Neuron (in vitro differentiated cells): ENCODE measurements around the gene ATP4B.

Experiments used
- H2AFZ ChIP-seq: one replicate; pipeline ENCODE4 v1.6.1; 2013; ENCODE audit warnings: low read depth, mild to moderate bottlenecking, inconsistent platforms, low read length, moderate library complexity
- H3K27me3 ChIP-seq: one replicate; pipeline ENCODE4 v1.6.1; 2013; ENCODE audit warnings: low read length; ENCODE audit not compliant: insufficient read depth
- H3K36me3 ChIP-seq: one replicate; pipeline ENCODE4 v1.6.1; 2013; ENCODE audit warnings: low read length; ENCODE audit not compliant: insufficient read depth
- H3K4me1 ChIP-seq: one replicate; pipeline ENCODE4 v1.6.1; 2013; ENCODE audit warnings: low read length; ENCODE audit not compliant: insufficient read depth
- H3K4me3 ChIP-seq: 2 replicates; pipeline ENCODE4 v1.5.1; 2013; ENCODE audit warnings: mild to moderate bottlenecking, low read length, moderate library complexity
- H3K9me3 ChIP-seq: one replicate; pipeline ENCODE4 v1.6.1; 2013; ENCODE audit warnings: low read length

Gene ATP4B

GRCh38 chr13:113610266-113610665 is 47.7 kb downstream of the ATP4B start:
- Histone ChIP-seq H3K36me3 (peaks cover 53% of the 10 kb centered on the region), H3K4me1 (no peaks in the 10 kb centered on the region), H3K4me3 (no peak overlapping the region)

GRCh38 chr13:113609616-113610015 is 48.4 kb downstream of the ATP4B start:
- peaks cover 58% of the 10 kb centered on the region for H3K36me3 ChIP-seq
- H3K9me3 ChIP-seq: peaks cover 15% of the 10 kb centered on the region
- no peak overlapping the region for H2AFZ ChIP-seq
- no peaks in the 10 kb centered on the region for H3K27me3 ChIP-seq
- no peaks in the 10 kb centered on the region for H3K4me1 ChIP-seq
- no peak overlapping the region for H3K4me3 ChIP-seq

More at GRCh38 chr13:113610266-113610665, 47.7 kb downstream of the ATP4B start:
- H3K9me3 ChIP-seq: peaks cover 10% of the 10 kb centered on the region
- no peak overlapping the region for H2AFZ ChIP-seq
- H3K27me3 ChIP-seq: no peaks in the 10 kb centered on the region

GRCh38 chr13:113608967-113609533 is 48.9 kb downstream of the ATP4B start:
- H3K9me3 ChIP-seq: peaks cover 15% of the 10 kb centered on the region
- H3K36me3 ChIP-seq: peaks cover 64% of the 10 kb centered on the region
- H2AFZ ChIP-seq: no peak overlapping the region
- no peaks in the 10 kb centered on the region for H3K4me1 ChIP-seq
- H3K27me3 ChIP-seq: no peaks in the 10 kb centered on the region
- no peak overlapping the region for H3K4me3 ChIP-seq

- H3K9me3 ChIP-seq: peaks cover 17% of the 10 kb centered on the region
Observed at GRCh38 chr13:113607889-113608635, 49.9 kb downstream of the ATP4B start.

GRCh38 chr13:113607056-113607888 is 50.7 kb downstream of the ATP4B start:
- no peak overlapping the region for H2AFZ ChIP-seq
- peaks cover 17% of the 10 kb centered on the region for H3K9me3 ChIP-seq
- peaks cover 8% of the 10 kb centered on the region for H3K4me1 ChIP-seq
- H3K27me3 ChIP-seq: no peaks in the 10 kb centered on the region
- no peak overlapping the region for H3K4me3 ChIP-seq
- peaks cover 61% of the 10 kb centered on the region for H3K36me3 ChIP-seq

More at GRCh38 chr13:113607889-113608635, 49.9 kb downstream of the ATP4B start:
- H3K4me1 ChIP-seq: peaks cover under 1% of the 10 kb centered on the region
- peaks cover 67% of the 10 kb centered on the region for H3K36me3 ChIP-seq
- no peak overlapping the region for H2AFZ ChIP-seq
- H3K4me3 ChIP-seq: no peak overlapping the region
- no peaks in the 10 kb centered on the region for H3K27me3 ChIP-seq

GRCh38 chr13:113605866-113606438 is 52.0 kb downstream of the ATP4B start:
- Histone ChIP-seq H3K4me3 (no peak overlapping the region), H3K36me3 (peaks cover 55% of the 10 kb centered on the region), H2AFZ (no peak overlapping the region), H3K9me3 (peaks cover 17% of the 10 kb centered on the region), H3K4me1 (peaks cover 8% of the 10 kb centered on the region), H3K27me3 (no peaks in the 10 kb centered on the region)

- peaks cover 57% of the 10 kb centered on the region for H3K36me3 ChIP-seq
- H3K4me1 ChIP-seq: peaks cover 8% of the 10 kb centered on the region
- H3K4me3 ChIP-seq: no peak overlapping the region
- H3K27me3 ChIP-seq: no peaks in the 10 kb centered on the region
- H3K9me3 ChIP-seq: peaks cover 21% of the 10 kb centered on the region
- no peak overlapping the region for H2AFZ ChIP-seq
Observed at GRCh38 chr13:113605461-113605860, 52.5 kb downstream of the ATP4B start.

- no peak overlapping the region for H3K4me3 ChIP-seq
- peaks cover 59% of the 10 kb centered on the region for H3K36me3 ChIP-seq
- H3K27me3 ChIP-seq: no peaks in the 10 kb centered on the region
- peaks cover 8% of the 10 kb centered on the region for H3K4me1 ChIP-seq
- peaks cover 34% of the 10 kb centered on the region for H3K9me3 ChIP-seq
- no peak overlapping the region for H2AFZ ChIP-seq
Observed at GRCh38 chr13:113604186-113604585, 53.8 kb downstream of the ATP4B start.

- Histone ChIP-seq H3K36me3 (peaks cover 60% of the 10 kb centered on the region), H3K9me3 (peaks cover 40% of the 10 kb centered on the region), H3K4me3 (no peak overlapping the region), H2AFZ (no peak overlapping the region), H3K4me1 (peaks cover 8% of the 10 kb centered on the region), H3K27me3 (no peaks in the 10 kb centered on the region)
Observed at GRCh38 chr13:113603116-113603710, 54.8 kb downstream of the ATP4B start.

- Histone ChIP-seq H3K27me3 (no peaks in the 10 kb centered on the region), H3K4me3 (no peak overlapping the region), H3K4me1 (peaks cover 8% of the 10 kb centered on the region), H2AFZ (no peak overlapping the region), H3K36me3 (peaks cover 63% of the 10 kb centered on the region), H3K9me3 (peaks cover 47% of the 10 kb centered on the region)
Observed at GRCh38 chr13:113602291-113602988, 55.6 kb downstream of the ATP4B start.

- Histone ChIP-seq H3K4me3 (no peak overlapping the region), H3K4me1 (peaks cover 8% of the 10 kb centered on the region), H3K27me3 (no peaks in the 10 kb centered on the region), H2AFZ (no peak overlapping the region), H3K9me3 (peaks cover 53% of the 10 kb centered on the region), H3K36me3 (peaks cover 62% of the 10 kb centered on the region)
Observed at GRCh38 chr13:113601166-113602070, 56.6 kb downstream of the ATP4B start.
